Muscle layer of colon (tissue), 2 donors: ENCODE data around the gene ZC3H18.

ENCODE experiments used
- H3K27ac ChIP-seq: one replicate; pipeline ENCODE4 v1.7.0; 2013; ENCODE audit warnings: low read depth, mild to moderate bottlenecking, low read length, moderate library complexity
- H3K27me3 ChIP-seq, 2 donors: one replicate each; pipeline ENCODE4 v1.7.0; 2013; ENCODE audit warnings: low read length in 2 of 2, mild to moderate bottlenecking in 2 of 2; ENCODE audit not compliant: insufficient read depth in 2 of 2, control insufficient read depth in 1 of 2
- H3K36me3 ChIP-seq: one replicate; pipeline ENCODE4 v1.7.0; 2013; ENCODE audit warnings: mild to moderate bottlenecking, low read length; ENCODE audit not compliant: insufficient read depth
- H3K4me1 ChIP-seq: one replicate; pipeline ENCODE4 v1.7.0; 2013; ENCODE audit warnings: mild to moderate bottlenecking, low read length; ENCODE audit not compliant: insufficient read depth
- H3K4me3 ChIP-seq, 2 donors: one replicate each; pipeline ENCODE4 v1.7.0; 2013; ENCODE audit warnings: low read length in 2 of 2, low read depth in 1 of 2, mild to moderate bottlenecking in 1 of 2, moderate library complexity in 1 of 2
- H3K9ac ChIP-seq: one replicate; pipeline ENCODE4 v1.7.0; 2013; ENCODE audit warnings: low read length
- H3K9me3 ChIP-seq: one replicate; pipeline ENCODE4 v1.7.0; 2013; ENCODE audit warnings: mild to moderate bottlenecking, low read length
- donor health status: abdominal sarcoma.
- donor health status: Adenocarcinoma of cecum.

The ZC3H18 gene

GRCh38 chr16:88541831-88542616 is 28.2 kb upstream of the ZC3H18 start:
- Histone ChIP-seq H3K9ac (no peak overlapping the region), H3K4me3 (no peak overlapping the region), H3K4me1 (no peaks in the 10 kb centered on the region), H3K27me3 (peaks cover 0 to 22% of the 10 kb centered on the region in 2 donors), H3K36me3 (no peaks in the 10 kb centered on the region), H3K9me3 (no peaks in the 10 kb centered on the region), H3K27ac (no peak overlapping the region)

DNA sequence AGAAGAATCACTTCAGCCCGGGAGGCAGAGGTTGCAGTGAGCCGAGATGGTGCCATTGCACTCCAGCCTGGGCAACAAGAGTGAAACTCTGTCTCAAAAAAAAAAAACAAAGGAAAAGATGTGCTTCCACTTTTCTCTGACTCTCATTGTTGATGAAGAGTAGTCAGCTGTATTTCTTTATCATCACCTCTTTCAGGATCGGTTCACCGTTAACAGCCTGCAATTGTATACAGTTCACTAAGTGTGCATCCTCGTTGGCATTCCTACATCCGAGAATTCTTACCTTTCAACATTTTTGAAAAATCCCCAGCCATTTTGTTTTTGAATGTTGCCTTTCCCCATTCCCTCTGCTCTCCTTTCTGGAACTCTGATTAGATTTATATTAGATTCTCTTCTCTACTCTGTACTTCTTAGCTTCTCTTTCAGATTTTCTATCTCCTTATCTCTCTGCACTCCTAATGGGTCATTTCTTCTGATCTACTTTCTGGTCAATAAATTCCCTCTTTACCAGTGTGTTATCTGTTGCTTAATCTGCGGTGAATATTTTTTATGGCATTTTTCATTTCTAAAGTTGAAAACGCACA is 26.9 kb upstream of the ZC3H18 start:
- Histone ChIP-seq H3K4me3 (no peak overlapping the region), H3K27me3 (peaks cover 0 to 22% of the 10 kb centered on the region in 2 donors), H3K9me3 (no peaks in the 10 kb centered on the region), H3K36me3 (no peaks in the 10 kb centered on the region), H3K4me1 (no peaks in the 10 kb centered on the region), H3K27ac (no peak overlapping the region), H3K9ac (no peak overlapping the region)

DNA sequence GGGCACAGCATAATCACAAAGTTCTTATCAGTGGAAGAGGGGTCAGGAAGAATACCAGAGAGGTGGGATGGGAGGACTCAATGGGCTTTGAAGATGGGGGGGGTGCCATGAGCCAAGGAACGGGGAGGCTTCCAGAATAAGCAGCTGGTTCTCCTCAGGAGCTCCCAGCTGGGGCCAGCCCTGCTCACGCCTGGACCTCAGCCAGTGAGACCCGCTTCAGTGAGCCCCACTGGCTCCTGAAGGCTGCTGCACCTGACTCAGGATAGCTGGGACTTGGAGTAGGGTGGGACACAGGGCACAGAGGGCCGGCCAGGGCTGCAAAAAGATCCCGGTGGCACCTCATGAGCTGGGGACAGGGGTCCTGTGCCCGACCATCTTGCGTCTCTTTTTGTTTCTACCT is 24.4 kb upstream of the ZC3H18 start:
- Histone ChIP-seq H3K4me3 (no peak overlapping the region), H3K9me3 (no peaks in the 10 kb centered on the region), H3K27ac (no peak overlapping the region), H3K9ac (no peak overlapping the region), H3K36me3 (no peaks in the 10 kb centered on the region), H3K27me3 (peaks cover 0 to 4% of the 10 kb centered on the region in 2 donors), H3K4me1 (no peaks in the 10 kb centered on the region)

GRCh38 chr16:88548131-88548874 is 21.9 kb upstream of the ZC3H18 start:
- H3K9ac ChIP-seq, result no peak overlapping the region
- H3K27ac ChIP-seq, result no peak overlapping the region
- no peaks in the 10 kb centered on the region for H3K9me3 ChIP-seq
- H3K4me3 ChIP-seq, result no peak overlapping the region
- H3K36me3 ChIP-seq, result no peaks in the 10 kb centered on the region
- H3K27me3 ChIP-seq, result peaks cover 0 to 4% of the 10 kb centered on the region in 2 donors
- H3K4me1 ChIP-seq, result no peaks in the 10 kb centered on the region

GRCh38 chr16:88548985-88549384 is 21.2 kb upstream of the ZC3H18 start:
- Histone ChIP-seq H3K27me3 (peaks cover 0 to 4% of the 10 kb centered on the region in 2 donors), H3K27ac (no peak overlapping the region), H3K9ac (no peak overlapping the region)

DNA sequence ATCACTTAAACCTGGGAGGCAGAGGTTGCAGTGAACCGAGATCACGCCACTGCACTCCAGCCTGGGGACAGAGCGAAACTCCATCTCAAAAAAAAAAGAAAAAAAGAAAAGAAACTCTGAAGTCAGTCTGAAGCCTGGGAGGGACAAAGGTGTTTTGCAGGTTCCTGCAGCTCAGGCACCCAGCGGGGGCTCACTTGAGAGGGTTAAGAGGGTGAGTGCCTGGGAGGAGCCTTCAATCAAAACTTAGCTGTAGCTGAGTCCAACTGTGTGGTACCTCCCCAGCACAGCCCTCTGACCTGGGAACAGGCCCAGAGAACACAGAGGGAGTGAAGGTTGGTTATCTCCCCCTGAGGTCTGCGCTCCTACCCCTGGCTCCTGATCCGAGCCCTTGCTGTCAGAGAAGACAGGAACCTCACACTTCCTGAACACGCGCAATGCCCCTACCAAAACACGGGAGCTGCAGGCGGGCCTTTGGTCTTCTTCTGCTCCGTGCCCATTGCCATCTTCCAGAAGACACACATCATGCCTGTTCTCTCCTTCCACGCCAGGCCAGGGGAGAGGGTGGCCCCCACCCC is 20.4 kb upstream of the ZC3H18 start:
- Histone ChIP-seq H3K4me1 (no peaks in the 10 kb centered on the region), H3K9ac (no peak overlapping the region), H3K36me3 (no peaks in the 10 kb centered on the region), H3K9me3 (no peaks in the 10 kb centered on the region), H3K4me3 (no peak overlapping the region), H3K27ac (no peak overlapping the region), H3K27me3 (peaks cover 0 to 5% of the 10 kb centered on the region in 2 donors)

More at GRCh38 chr16:88548985-88549384, 21.2 kb upstream of the ZC3H18 start:
- no peaks in the 10 kb centered on the region for H3K4me1 ChIP-seq
- H3K36me3 ChIP-seq, result no peaks in the 10 kb centered on the region
- H3K4me3 ChIP-seq, result no peak overlapping the region
- H3K9me3 ChIP-seq, result no peaks in the 10 kb centered on the region

DNA sequence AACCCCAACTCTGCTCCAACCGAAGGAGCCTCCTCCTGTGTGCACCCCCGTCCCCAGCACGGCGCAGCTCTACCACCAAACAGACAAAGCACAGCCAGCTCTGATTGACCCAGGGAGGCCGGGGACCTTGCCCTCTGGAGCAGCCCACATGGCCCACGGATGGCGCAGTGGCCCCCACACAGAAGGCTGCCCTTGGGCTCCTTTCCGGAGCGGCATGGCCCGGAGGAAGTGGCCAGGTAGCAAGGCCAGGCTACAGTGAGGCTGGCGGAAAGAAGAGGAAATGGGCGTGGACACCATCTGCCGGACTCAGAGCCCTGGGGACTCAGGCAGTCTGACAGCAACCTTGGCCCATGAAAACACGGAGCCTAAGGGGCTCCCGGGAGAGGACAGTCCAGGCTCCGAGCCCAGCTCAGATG is 19.9 kb upstream of the ZC3H18 start:
- H3K4me1 ChIP-seq, result no peaks in the 10 kb centered on the region
- H3K36me3 ChIP-seq, result no peaks in the 10 kb centered on the region
- no peak overlapping the region for H3K27ac ChIP-seq
- H3K9ac ChIP-seq, result no peak overlapping the region
- H3K27me3 ChIP-seq, result peaks cover 0 to 9% of the 10 kb centered on the region in 2 donors
- H3K4me3 ChIP-seq, result no peak overlapping the region
- H3K9me3 ChIP-seq, result no peaks in the 10 kb centered on the region

GRCh38 chr16:88552166-88552565 is 18.0 kb upstream of the ZC3H18 start:
- H3K27ac ChIP-seq, result no peak overlapping the region
- no peak overlapping the region for H3K4me3 ChIP-seq
- H3K36me3 ChIP-seq, result no peaks in the 10 kb centered on the region
- no peaks in the 10 kb centered on the region for H3K9me3 ChIP-seq
- H3K27me3 ChIP-seq, result peaks cover 0 to 9% of the 10 kb centered on the region in 2 donors
- no peaks in the 10 kb centered on the region for H3K4me1 ChIP-seq
- no peak overlapping the region for H3K9ac ChIP-seq

GRCh38 chr16:88552815-88553214 is 17.4 kb upstream of the ZC3H18 start:
- Histone ChIP-seq H3K36me3 (no peaks in the 10 kb centered on the region), H3K4me1 (no peaks in the 10 kb centered on the region), H3K27ac (no peak overlapping the region), H3K27me3 (peaks cover 0 to 9% of the 10 kb centered on the region in 2 donors), H3K4me3 (no peak overlapping the region), H3K9ac (no peak overlapping the region), H3K9me3 (no peaks in the 10 kb centered on the region)

- Histone ChIP-seq H3K4me1 (no peaks in the 10 kb centered on the region), H3K36me3 (no peaks in the 10 kb centered on the region), H3K27ac (no peak overlapping the region), H3K4me3 (no peak overlapping the region), H3K27me3 (peaks cover 0 to 13% of the 10 kb centered on the region in 2 donors), H3K9ac (no peak overlapping the region), H3K9me3 (no peaks in the 10 kb centered on the region)
Measured at GRCh38 chr16:88553739-88554138, 16.5 kb upstream of the ZC3H18 start.

GRCh38 chr16:88554711-88555264 is 15.4 kb upstream of the ZC3H18 start:
- Histone ChIP-seq H3K9me3 (no peaks in the 10 kb centered on the region), H3K27ac (no peak overlapping the region), H3K9ac (no peak overlapping the region), H3K4me3 (no peak overlapping the region), H3K4me1 (no peaks in the 10 kb centered on the region), H3K36me3 (no peaks in the 10 kb centered on the region), H3K27me3 (peaks cover 0 to 17% of the 10 kb centered on the region in 2 donors)
